ENCODE measurements around the gene HENMT1.

Gene HENMT1

DNA sequence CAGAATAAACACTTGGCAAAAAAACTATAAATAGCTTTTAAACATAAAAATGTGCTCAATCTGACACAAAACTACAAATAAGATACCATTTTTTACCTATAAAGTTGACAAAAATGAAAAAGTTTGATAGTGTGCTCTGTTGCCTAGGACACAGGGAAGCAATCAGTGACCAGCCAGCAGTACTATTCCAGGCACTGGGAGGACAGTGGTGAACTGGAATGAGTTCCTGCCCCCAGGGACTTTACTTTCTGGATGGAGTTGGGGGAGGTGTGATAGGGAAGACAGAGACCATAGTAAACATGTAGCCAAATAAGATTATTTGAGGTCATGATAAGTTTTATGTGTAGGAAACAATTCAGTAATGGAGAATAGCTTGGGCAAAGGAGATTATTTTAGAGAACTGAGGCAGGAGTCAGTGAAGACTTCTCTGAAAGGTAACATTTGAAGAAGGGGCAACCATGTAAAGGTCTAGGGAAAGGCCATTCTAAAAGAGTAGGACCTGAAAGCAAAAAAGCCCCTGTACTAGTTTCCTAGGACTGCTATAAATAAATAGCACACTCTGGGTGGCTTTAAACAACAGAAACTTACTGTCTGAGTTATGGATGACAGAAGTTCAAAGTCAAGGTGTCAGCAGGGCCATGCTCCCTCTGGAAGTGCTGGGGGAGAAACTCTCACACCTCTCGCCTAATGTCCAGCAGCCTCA, 59.0 kb downstream of the HENMT1 start:
- H3K27ac ChIP-seq, result no peak overlapping the region
- TF ChIP-seq, protein P1, sequence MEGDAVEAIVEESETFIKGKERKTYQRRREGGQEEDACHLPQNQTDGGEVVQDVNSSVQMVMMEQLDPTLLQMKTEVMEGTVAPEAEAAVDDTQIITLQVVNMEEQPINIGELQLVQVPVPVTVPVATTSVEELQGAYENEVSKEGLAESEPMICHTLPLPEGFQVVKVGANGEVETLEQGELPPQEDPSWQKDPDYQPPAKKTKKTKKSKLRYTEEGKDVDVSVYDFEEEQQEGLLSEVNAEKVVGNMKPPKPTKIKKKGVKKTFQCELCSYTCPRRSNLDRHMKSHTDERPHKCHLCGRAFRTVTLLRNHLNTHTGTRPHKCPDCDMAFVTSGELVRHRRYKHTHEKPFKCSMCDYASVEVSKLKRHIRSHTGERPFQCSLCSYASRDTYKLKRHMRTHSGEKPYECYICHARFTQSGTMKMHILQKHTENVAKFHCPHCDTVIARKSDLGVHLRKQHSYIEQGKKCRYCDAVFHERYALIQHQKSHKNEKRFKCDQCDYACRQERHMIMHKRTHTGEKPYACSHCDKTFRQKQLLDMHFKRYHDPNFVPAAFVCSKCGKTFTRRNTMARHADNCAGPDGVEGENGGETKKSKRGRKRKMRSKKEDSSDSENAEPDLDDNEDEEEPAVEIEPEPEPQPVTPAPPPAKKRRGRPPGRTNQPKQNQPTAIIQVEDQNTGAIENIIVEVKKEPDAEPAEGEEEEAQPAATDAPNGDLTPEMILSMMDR (conservative IDR thresholded peaks at IDR 0.05), result no peak

GRCh38 chr1:108600504-108600903, 60.4 kb downstream of the HENMT1 start:
- TF ChIP-seq, protein P1 (conservative IDR thresholded peaks at IDR 0.05), result no peak
- H3K27ac ChIP-seq, result peak overlapping the region; percentile 40; the same call in 1 of the 2 replicates

- H3K27ac ChIP-seq, result peak overlapping the region; percentile 83; the same call in 1 of the 2 replicates
- TF ChIP-seq, protein P1 (conservative IDR thresholded peaks at IDR 0.05), result no peak
These were observed 62.6 kb downstream of the HENMT1 start for GRCh38 chr1:108598340-108598739.

All from VCaP (cell line).